ENCODE data around the gene UPF1. TPM values are rescaled to one million over a fixed set of nuclear protein-coding genes. Genes with fewer than 3 reads are reported as not detected.

UPF1 gene
- polyA plus RNA-seq, 3 donors, result 2.6 to 43.7 (median 3.2) TPM

DNA sequence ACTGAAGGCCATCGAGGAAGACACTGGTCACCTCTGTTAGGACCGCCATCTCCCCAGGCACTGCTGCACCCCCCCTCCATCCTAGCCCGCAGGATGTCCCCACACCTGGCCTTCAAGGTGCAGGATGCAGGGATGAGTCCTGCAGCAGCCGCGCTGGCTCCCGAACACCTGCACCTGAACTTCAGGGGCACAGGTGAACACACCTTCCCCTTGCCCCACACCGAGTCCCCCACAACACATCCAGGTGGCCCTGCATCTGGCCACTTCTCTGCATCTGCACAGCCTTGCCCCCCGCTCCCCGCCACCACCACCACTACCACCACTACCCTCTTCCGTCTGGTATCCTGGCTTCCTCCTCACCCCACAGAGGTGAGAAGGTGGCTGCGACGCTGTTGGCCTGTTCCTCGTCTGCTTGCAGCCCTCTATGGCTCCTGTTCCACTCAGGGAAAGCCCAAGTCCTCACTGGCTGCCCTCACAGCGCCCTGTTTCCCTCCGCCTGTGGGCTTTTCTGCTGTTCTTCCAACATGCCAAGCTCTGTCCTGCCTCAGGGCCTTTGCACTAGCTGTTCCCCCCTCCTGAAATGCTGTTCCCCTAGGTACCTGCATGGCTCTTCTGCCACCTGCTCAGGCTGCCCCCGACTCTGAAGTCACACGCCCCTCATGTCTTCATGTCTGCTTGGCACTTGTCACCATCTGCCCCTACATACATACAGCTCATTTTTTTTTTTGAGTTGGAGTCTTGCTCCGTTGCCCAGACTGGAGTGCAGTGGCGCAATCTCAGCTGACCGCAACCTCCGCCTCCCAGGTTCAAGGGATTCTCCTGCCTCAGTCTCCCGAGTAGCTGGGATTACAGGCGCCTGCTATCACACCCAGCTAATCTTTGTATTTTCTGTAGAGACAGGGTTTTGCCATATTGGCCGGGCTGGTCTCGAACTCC is 65.6 kb downstream of the UPF1 start:
- no peak overlapping the region for H3K27ac ChIP-seq (ENCODE audit: low read depth in 1 of 2, low read length in 2 of 2)
- peaks cover 3 to 37% of the 10 kb centered on the region in 2 donors for H3K27me3 ChIP-seq (ENCODE audit: control insufficient read depth in 2 of 2, insufficient read depth in 2 of 2, low read length in 2 of 2)
- H3K27me3 Mint-ChIP-seq (ENCODE audit: low read depth in 3 of 3), result peaks cover 27 to 50% (median 34%) of the 10 kb centered on the region in 3 donors
- peaks cover 0 to 7% (median 4%) of the 10 kb centered on the region in 7 donors for H3K9me3 Mint-ChIP-seq
- H2AFZ ChIP-seq (ENCODE audit: insufficient read depth, low read depth, low read length, poor library complexity, severe bottlenecking), result no peak overlapping the region
- H3K79me2 ChIP-seq (ENCODE audit: insufficient read depth, low read length), result no peaks in the 10 kb centered on the region
- H3K9ac ChIP-seq (ENCODE audit: insufficient read depth, low read length, poor library complexity, severe bottlenecking), result no peak overlapping the region
- 89% methylated on average over 25 of the region's 25 CpGs for WGBS (ENCODE audit: insufficient coverage)
- H3K4me1 ChIP-seq (ENCODE audit: control insufficient read depth in 1 of 2, insufficient read depth in 2 of 2, low read length in 2 of 2), result peaks cover 4 to 10% of the 10 kb centered on the region in 2 donors
- H3K27ac Mint-ChIP-seq, result peak overlapping the region in 1 of 7 donors; percentile 46
- peaks cover 29 to 32% of the 10 kb centered on the region in 2 donors for H3K36me3 ChIP-seq (replicated peaks in 1 of 2; ENCODE audit: control insufficient read depth in 1 of 2, insufficient read depth in 2 of 2, low read length in 2 of 2)
- H3K9me3 ChIP-seq (replicated peaks in 1 of 2; ENCODE audit: control insufficient read depth in 1 of 2, insufficient read depth in 1 of 2, low read length in 2 of 2), result peaks cover 0 to 5% of the 10 kb centered on the region in 2 donors
- H3K36me3 Mint-ChIP-seq, result peaks cover 30 to 37% of the 10 kb centered on the region in 2 donors
- H3K4me1 Mint-ChIP-seq, result peaks cover 14% of the 10 kb centered on the region
- peaks cover 35% of the 10 kb centered on the region for H4K20me1 ChIP-seq (ENCODE audit: insufficient read depth, low read length)
- peak overlapping the region in 1 of 2 donors; percentile 87 for H3K4me3 Mint-ChIP-seq
- no peak for DNase-seq
- H3K4me2 ChIP-seq (replicated peaks; ENCODE audit: extremely low read depth, low read length, poor library complexity, severe bottlenecking), result no peak overlapping the region
- no peak for TF ChIP-seq CTCF (IDR thresholded peaks at IDR 0.05)
- H3K4me3 ChIP-seq (replicated peaks in 1 of 3; ENCODE audit: low read depth in 2 of 3, low read length in 3 of 3), result no peak overlapping the region
- intact Hi-C loops (cut with micrococcal nuclease), result no loop called here

- Histone ChIP-seq H3K9me3 (replicated peaks in 1 of 2; ENCODE audit: control insufficient read depth in 1 of 2, insufficient read depth in 1 of 2, low read length in 2 of 2) (peaks cover 0 to 5% of the 10 kb centered on the region in 2 donors), H4K20me1 (ENCODE audit: insufficient read depth, low read length) (peaks cover 35% of the 10 kb centered on the region), H3K4me2 (replicated peaks; ENCODE audit: extremely low read depth, low read length, poor library complexity, severe bottlenecking) (no peak overlapping the region), H3K4me3 (replicated peaks in 1 of 3; ENCODE audit: low read depth in 2 of 3, low read length in 3 of 3) (no peak overlapping the region), H3K27me3 (ENCODE audit: control insufficient read depth in 2 of 2, insufficient read depth in 2 of 2, low read length in 2 of 2) (peaks cover 3 to 36% of the 10 kb centered on the region in 2 donors), H3K9ac (ENCODE audit: insufficient read depth, low read length, poor library complexity, severe bottlenecking) (no peak overlapping the region), H2AFZ (ENCODE audit: insufficient read depth, low read depth, low read length, poor library complexity, severe bottlenecking) (no peak overlapping the region), H3K36me3 (replicated peaks in 1 of 2; ENCODE audit: control insufficient read depth in 1 of 2, insufficient read depth in 2 of 2, low read length in 2 of 2) (peaks cover 34 to 37% of the 10 kb centered on the region in 2 donors), H3K4me1 (ENCODE audit: control insufficient read depth in 1 of 2, insufficient read depth in 2 of 2, low read length in 2 of 2) (peaks cover 4 to 10% of the 10 kb centered on the region in 2 donors), H3K79me2 (ENCODE audit: insufficient read depth, low read length) (no peaks in the 10 kb centered on the region), H3K27ac (ENCODE audit: low read depth in 1 of 2, low read length in 2 of 2) (no peak overlapping the region)
- Mint-ChIP-seq H3K36me3 (peaks cover 34 to 44% of the 10 kb centered on the region in 2 donors), H3K27me3 (ENCODE audit: low read depth in 3 of 3) (peaks cover 27 to 43% (median 33%) of the 10 kb centered on the region in 3 donors), H3K4me1 (peaks cover 14% of the 10 kb centered on the region), H3K4me3 (no peak overlapping the region), H3K27ac (no peak overlapping the region), H3K9me3 (peaks cover 0 to 7% (median 4%) of the 10 kb centered on the region in 7 donors)
- intact Hi-C loops (cut with micrococcal nuclease), result no loop called here
- no peak for TF ChIP-seq CTCF (IDR thresholded peaks at IDR 0.05)
- 94% methylated on average over 5 of the region's 18 CpGs for WGBS (ENCODE audit: insufficient coverage)
- DNase-seq, result no peak
Measured at GRCh38 chr19:18898081-18898606, 66.4 kb downstream of the UPF1 start.

Data from CD14-positive monocyte (primary cell).